HAP-1 (cell line): ENCODE results near the gene RHOC.
"Not testable (repeated sequence)": the region's sequence is repeated elsewhere in the genome, so short reads cannot be mapped to it uniquely, and the experiment has no call there.

Experiments used
- DNase-seq, 2 experiments: peaks; one replicate each; pipeline ENCODE4 v3.0.0-alpha.2; 2016 to 2020; ENCODE audit warnings: low spot score in 2 of 2
- H3K27me3 ChIP-seq: fragments of 250-450 bp; sonication (Bioruptor Pico); 2 replicates; pipeline ENCODE4 v1.5.1; 2020; ENCODE audit warnings: low read depth, mild to moderate bottlenecking, moderate library complexity
- H3K36me3 ChIP-seq: fragments of 250-450 bp; sonication (Bioruptor Pico); replicated peaks from 2 replicates; pipeline ENCODE4 v1.5.1; 2020; ENCODE audit warnings: mild to moderate bottlenecking
- H3K4me1 ChIP-seq: fragments of 250-450 bp; sonication (Bioruptor Pico); 2 replicates; pipeline ENCODE4 v1.5.1; 2020; ENCODE audit warnings: mild to moderate bottlenecking
- H3K4me3 ChIP-seq: fragments of 250-450 bp; sonication (Bioruptor Pico); 2 replicates; pipeline ENCODE4 v1.5.1; 2020; ENCODE audit warnings: mild to moderate bottlenecking, moderate library complexity
- H3K9me3 ChIP-seq: fragments of 250-450 bp; sonication (Bioruptor Pico); 2 replicates; pipeline ENCODE4 v1.5.1; 2020; ENCODE audit warnings: mild to moderate bottlenecking, moderate library complexity
- in situ Hi-C: fragments of 300-500 bp; cut with MboI; formaldehyde crosslinking; loops from 3 replicates; pipeline ENCODE4 v1.14.3; 2020; ENCODE audit warnings: low sequenced_read_pairs, inconsistent platforms, mixed read lengths

RHOC gene

GRCh38 chr1:112723511-112723839, 16.5 kb upstream of the RHOC start:
- in situ Hi-C loops = no loop called here

GRCh38 chr1:112722601-112723510, 15.9 kb upstream of the RHOC start:
- peak in 1 of 2 experiments; percentile 67 for DNase-seq
- no peak overlapping the region for H3K4me3 ChIP-seq
- H3K4me1 ChIP-seq = peaks cover 2% of the 10 kb centered on the region; the same call in 1 of the 2 replicates
- H3K36me3 ChIP-seq = no peaks in the 10 kb centered on the region
- H3K9me3 ChIP-seq = no peaks in the 10 kb centered on the region
- peaks cover 12% of the 10 kb centered on the region for H3K27me3 ChIP-seq
- in situ Hi-C loops = no loop called here

More at GRCh38 chr1:112723511-112723839, 16.5 kb upstream of the RHOC start:
- Histone ChIP-seq H3K27me3 (peaks cover 6% of the 10 kb centered on the region), H3K4me1 (peaks cover 2% of the 10 kb centered on the region; the same call in 1 of the 2 replicates), H3K9me3 (no peaks in the 10 kb centered on the region), H3K4me3 (no peak overlapping the region), H3K36me3 (no peaks in the 10 kb centered on the region)
- DNase-seq = no peak

GRCh38 chr1:112721966-112722524, 15.1 kb upstream of the RHOC start:
- H3K4me3 ChIP-seq = no peak overlapping the region
- in situ Hi-C loops = no loop called here
- H3K27me3 ChIP-seq = peaks cover 13% of the 10 kb centered on the region
- no peak for DNase-seq
- H3K9me3 ChIP-seq = no peaks in the 10 kb centered on the region
- no peaks in the 10 kb centered on the region for H3K36me3 ChIP-seq
- H3K4me1 ChIP-seq = peaks cover 2% of the 10 kb centered on the region; the same call in 1 of the 2 replicates

- H3K36me3 ChIP-seq, H3K4me1 ChIP-seq: not testable (repeated sequence)
Measured at GRCh38 chr1:112721294-112721693, 14.4 kb upstream of the RHOC start.

GRCh38 chr1:112720800-112721199, 13.9 kb upstream of the RHOC start:
- no peak for DNase-seq
- Histone ChIP-seq H3K4me3 (no peak overlapping the region), H3K27me3 (peaks cover 15% of the 10 kb centered on the region), H3K9me3 (no peaks in the 10 kb centered on the region), H3K4me1 (peaks cover 2% of the 10 kb centered on the region), H3K36me3 (no peaks in the 10 kb centered on the region)
- in situ Hi-C loops = no loop called here

More at GRCh38 chr1:112721294-112721693, 14.4 kb upstream of the RHOC start:
- H3K9me3 ChIP-seq, in situ Hi-C loops, H3K4me3 ChIP-seq, DNase-seq: not testable (repeated sequence)
- peaks cover 15% of the 10 kb centered on the region for H3K27me3 ChIP-seq

GRCh38 chr1:112719706-112720105, 12.8 kb upstream of the RHOC start:
- no peaks in the 10 kb centered on the region for H3K36me3 ChIP-seq
- no peak for DNase-seq
- peaks cover 2% of the 10 kb centered on the region for H3K4me1 ChIP-seq
- in situ Hi-C loops = loop anchor here (5.0 to 10.0 kb wide), 3 partner anchors 88 to 355 kb away; partner anchors contain the start of gene LRIG2
- no peak overlapping the region for H3K4me3 ChIP-seq
- H3K27me3 ChIP-seq = peaks cover 17% of the 10 kb centered on the region
- no peaks in the 10 kb centered on the region for H3K9me3 ChIP-seq

GRCh38 chr1:112718691-112719418, 11.9 kb upstream of the RHOC start:
- H3K4me1 ChIP-seq = peaks cover 6% of the 10 kb centered on the region
- peak; percentile 63 to 89 for DNase-seq
- no peaks in the 10 kb centered on the region for H3K36me3 ChIP-seq
- H3K9me3 ChIP-seq = no peaks in the 10 kb centered on the region
- in situ Hi-C loops = loop anchor here (5.0 to 10.0 kb wide), 3 partner anchors 88 to 356 kb away; partner anchors contain the start of gene LRIG2
- no peak overlapping the region for H3K4me3 ChIP-seq
- H3K27me3 ChIP-seq = peaks cover 26% of the 10 kb centered on the region

GRCh38 chr1:112717263-112717873, 10.4 kb upstream of the RHOC start:
- Histone ChIP-seq H3K27me3 (peaks cover 26% of the 10 kb centered on the region), H3K9me3 (no peaks in the 10 kb centered on the region), H3K4me1 (peaks cover 4% of the 10 kb centered on the region), H3K36me3 (no peaks in the 10 kb centered on the region), H3K4me3 (no peak overlapping the region)
- no peak for DNase-seq
- in situ Hi-C loops = loop anchor here (5.0 to 10.0 kb wide), 3 partner anchors 90 to 357 kb away; partner anchors contain the start of gene LRIG2

- in situ Hi-C loops = loop anchor here (5.0 to 10.0 kb wide), 3 partner anchors 91 to 359 kb away; partner anchors contain the start of gene LRIG2
- Histone ChIP-seq H3K9me3 (no peaks in the 10 kb centered on the region), H3K4me1 (peaks cover 4% of the 10 kb centered on the region), H3K36me3 (no peaks in the 10 kb centered on the region), H3K4me3 (peak overlapping the region; percentile 35), H3K27me3 (peaks cover 26% of the 10 kb centered on the region)
- DNase-seq = peak; percentile 81 to 93
Measured at GRCh38 chr1:112716133-112716720, 9.3 kb upstream of the RHOC start.

- H3K27me3 ChIP-seq = peaks cover 26% of the 10 kb centered on the region
- in situ Hi-C loops = loop anchor here (5.0 to 10.0 kb wide), 3 partner anchors 92 to 359 kb away; partner anchors contain the start of gene LRIG2
- peak; percentile 88 to 99 for DNase-seq
- H3K36me3 ChIP-seq = no peaks in the 10 kb centered on the region
- peak within 1 kb of the TSS; percentile 35 for H3K4me3 ChIP-seq
- no peaks in the 10 kb centered on the region for H3K9me3 ChIP-seq
- H3K4me1 ChIP-seq = peaks cover 4% of the 10 kb centered on the region
Measured at GRCh38 chr1:112715264-112716053, 8.5 kb upstream of the RHOC start, which contains the start of gene PPM1J. TSS of gene PPM1J (minus strand) at chr1:112715332. CDS start at chr1:112715301, 31 bp downstream.

- in situ Hi-C loops = loop anchor here (5.0 to 10.0 kb wide), 3 partner anchors 93 to 360 kb away; partner anchors contain the start of gene LRIG2
- H3K36me3 ChIP-seq = no peaks in the 10 kb centered on the region
- H3K4me1 ChIP-seq = peaks cover 4% of the 10 kb centered on the region
- peak overlapping the region; percentile 35 for H3K4me3 ChIP-seq
- no peaks in the 10 kb centered on the region for H3K9me3 ChIP-seq
- H3K27me3 ChIP-seq = peaks cover 26% of the 10 kb centered on the region
- peak in 1 of 2 experiments; percentile 41 for DNase-seq
Measured at GRCh38 chr1:112714313-112715263, 7.7 kb upstream of the RHOC start.
